Pancreas (tissue), 10 donors: Measurements from ENCODE around the gene RAD9A. TPM values are rescaled to one million over a fixed set of nuclear protein-coding genes. Genes with fewer than 3 reads are reported as not detected.
"Not testable (repeated sequence)": the region's sequence is repeated elsewhere in the genome, so short reads cannot be mapped to it uniquely, and the experiment has no call there.

ENCODE experiments used
- ATAC-seq, 4 donors: fragments of 200-7000 bp; cut with Tn5 transposase; one replicate each; pipeline versions ENCODE4 v1.8.0 to v1.9.1; 2020; ENCODE audit warnings: mild to moderate bottlenecking in 4 of 4, moderate library complexity in 4 of 4
- DNase-seq, 6 donors: peaks; one replicate each; pipeline ENCODE4 v3.0.0-alpha.2; 2020
- FAIRE-seq: peaks from 2 replicates; lab custom pipeline; 2012; peaks lifted over from hg19 to GRCh38; lab: Jason Lieb, UNC
- H3K27ac ChIP-seq, 4 donors: fragments of 200-600 bp; sonication (generic); 1 replicate in 3 of 4; 2 replicates in 1 of 4; pipeline versions ENCODE4 v1.5.0 to v1.8.0; 2020
- H3K27me3 ChIP-seq, 4 donors: fragments of 200-600 bp; one replicate each; pipeline ENCODE4 v1.8.0; 2021
- H3K36me3 ChIP-seq, 3 donors: fragments of 200-600 bp; sonication (generic) in 1 of 3; one replicate each; pipeline versions ENCODE4 v1.5.0 to v1.8.0; 2020 to 2021
- H3K4me1 ChIP-seq, 3 donors: fragments of 200-600 bp; one replicate each; pipeline ENCODE4 v1.8.0; 2021
- H3K4me3 ChIP-seq, 4 donors: fragments of 200-600 bp; sonication (generic) in 2 of 4; one replicate each; pipeline versions ENCODE4 v1.5.0 to v1.8.0; 2020 to 2021
- H3K9me3 ChIP-seq, 4 donors: fragments of 200-600 bp; one replicate each; pipeline ENCODE4 v1.8.0; 2021
- CTCF ChIP-seq, 4 donors: fragments of 200-600 bp; sonication (generic) in 3 of 4; IDR thresholded peaks; one replicate each; pipeline versions ENCODE4 v1.5.0 to v1.8.0; 2021; ENCODE audit warnings: antibody characterized with exemption in 4 of 4
- WGBS, 2 donors: extraction: QIAGEN DNeasy Blood & Tissue Kit; methylation state at CpG; one replicate each; pipeline ENCODE4 v1.1.7; 2013; 5-methylcytosine and 5-hydroxymethylcytosine counted together
- intact Hi-C, 3 donors: fragments of 100-400 bp; cut with DNase I; formaldehyde crosslinking; loops; one replicate each; pipeline versions ENCODE4 v1.11.1 to v1.14.2; 2022
- polyA plus RNA-seq, 2 donors: library from polyadenylated mRNA; stranded (reverse); fragments of 200-250 nt; gene quantifications; one replicate each; pipeline ENCODE4 v1.2.3, GENCODE V29; 2013
- total RNA-seq, 6 donors: library from RNA; stranded (reverse); fragmentation: NEBNext Ultra II Directional in 4 of 6; extraction: Animal tissue kit (Norgen Biotek cat#: 25700) in 4 of 6; gene quantifications; one replicate each; pipeline versions ENCODE4 v1.2.1 to v1.2.4, GENCODE V29; 2021 to 2023
- donor health status: healthy with polysubstance abuse.
- donor health status: DM: no; HTN: no; CAD: no; lungs with moderate emphysema.
- donor health status: DM: no; HTN: no; CAD: no.
- donor health status: control.
- donor health status: control.
- donor health status: Bipolar disorder and iron deficiency.
- donor health status: DM: yes; HTN: yes; CAD: no.
- donor health status: DM: no; HTN: no; CAD: no.
- donor health status: DM: no; HTN: no; CAD: no.
- donor health status: DM: yes; HTN: yes; CAD: no.

The RAD9A gene
- total and polyA plus RNA-seq, 8 donors, result 9.4 to 45.2 (median 15.0) TPM

GRCh38 chr11:67400251-67400941 is 8.6 kb downstream of the RAD9A start:
- Histone ChIP-seq H3K36me3 (peaks cover 3 to 23% (median 4%) of the 10 kb centered on the region in 3 donors), H3K27ac (peak overlapping the region in 1 of 4 donors; percentile 17), H3K4me3 (peak overlapping the region; percentile 83 to 98 (median 96)), H3K9me3 (no peaks in the 10 kb centered on the region), H3K27me3 (no peaks in the 10 kb centered on the region), H3K4me1 (peaks cover 4 to 14% (median 7%) of the 10 kb centered on the region in 3 donors)
- ATAC-seq (no peak), FAIRE-seq (no peak), DNase-seq (no peak)
- WGBS, 2 donors, result 22 to 27% methylated on average over 23 of the region's 23 CpGs
- intact Hi-C loops, result no loop called here
- no peak for TF ChIP-seq CTCF (IDR thresholded peaks at IDR 0.05)

GRCh38 chr11:67400942-67401494 is 9.2 kb downstream of the RAD9A start:
- H3K36me3 ChIP-seq, result peaks cover 3 to 23% (median 4%) of the 10 kb centered on the region in 3 donors
- WGBS, 2 donors, result 2 to 4% methylated on average over 18 to 27 of the region's 27 CpGs
- peak in 2 of 4 donors; percentile 1 to 4 for ATAC-seq
- DNase-seq, result peak in 1 of 6 donors; percentile 86
- peak overlapping the region; percentile 56 to 89 (median 80) for H3K27ac ChIP-seq
- no peak for FAIRE-seq
- TF ChIP-seq CTCF (IDR thresholded peaks at IDR 0.05), result no peak
- H3K9me3 ChIP-seq, result no peaks in the 10 kb centered on the region
- intact Hi-C loops, result no loop called here
- peaks cover 4 to 14% (median 7%) of the 10 kb centered on the region in 3 donors for H3K4me1 ChIP-seq
- no peaks in the 10 kb centered on the region for H3K27me3 ChIP-seq
- peak overlapping the region; percentile 83 to 98 (median 96) for H3K4me3 ChIP-seq

GRCh38 chr11:67401495-67402191 is 9.9 kb downstream of the RAD9A start, which contains the start of gene PPP1CA:
Gene PPP1CA (minus strand): TSS chr11:67401858. CDS start chr11:67401782, 76 bp downstream.
- peak in 3 of 4 donors; percentile 17 to 64 (median 49) for TF ChIP-seq CTCF (IDR thresholded peaks at IDR 0.05)
- no peaks in the 10 kb centered on the region for H3K27me3 ChIP-seq
- peak within 1 kb of the TSS; percentile 56 to 89 (median 81) for H3K27ac ChIP-seq
- no peak for FAIRE-seq
- intact Hi-C loops, result no loop called here
- H3K4me1 ChIP-seq, result peaks cover 4 to 14% (median 7%) of the 10 kb centered on the region in 3 donors
- no peaks in the 10 kb centered on the region for H3K9me3 ChIP-seq
- DNase-seq, result peak; percentile 88 to 97 (median 94)
- peaks cover 3 to 23% (median 4%) of the 10 kb centered on the region in 3 donors for H3K36me3 ChIP-seq
- H3K4me3 ChIP-seq, result peak within 1 kb of the TSS; percentile 83 to 98 (median 96)
- ATAC-seq, result peak; percentile 88 to 92 (median 91)
- WGBS, 2 donors, result 0 to 1% methylated on average over 41 to 73 of the region's 73 CpGs

GRCh38 chr11:67402192-67402839 is 10.5 kb downstream of the RAD9A start:
- FAIRE-seq, intact Hi-C loops, ATAC-seq, H3K27me3 ChIP-seq, H3K9me3 ChIP-seq: not testable (repeated sequence)
- peaks cover 3 to 21% (median 4%) of the 10 kb centered on the region in 3 donors for H3K36me3 ChIP-seq
- H3K27ac ChIP-seq, result peak overlapping the region; percentile 6 to 88 (median 68)
- peak overlapping the region in 2 of 4 donors; percentile 21 to 97 for H3K4me3 ChIP-seq
- peak in 1 of 6 donors; percentile 46 for DNase-seq
- 53 to 54% methylated on average over 19 of the region's 19 CpGs for WGBS, 2 donors
- peaks cover 4 to 14% (median 7%) of the 10 kb centered on the region in 3 donors for H3K4me1 ChIP-seq

- H3K27ac ChIP-seq, intact Hi-C loops, DNase-seq, FAIRE-seq, ATAC-seq, H3K9me3 ChIP-seq, H3K27me3 ChIP-seq, H3K4me3 ChIP-seq: not testable (repeated sequence)
- Histone ChIP-seq H3K36me3 (peaks cover 2 to 14% (median 2%) of the 10 kb centered on the region in 3 donors), H3K4me1 (peaks cover 4 to 14% (median 7%) of the 10 kb centered on the region in 3 donors)
- WGBS, 2 donors, result 95 to 96% methylated on average over 9 of the region's 9 CpGs
Observed at GRCh38 chr11:67403085-67403484, 11.3 kb downstream of the RAD9A start.
